HEK293 (cell line): ENCODE measurements around the gene NFIX.

ENCODE experiments used
- CTCF ChIA-PET: fragments of 350-600 bp; formaldehyde crosslinking; extraction: SDS; loops from one replicate; lab custom pipeline; 2021; ENCODE audit warnings: antibody characterized with exemption; lab: Yijun Ruan, JAX
- POLR2A ChIA-PET: fragments of 300-600 bp; formaldehyde crosslinking; extraction: SDS; loops from one replicate; lab custom pipeline; 2020; ENCODE audit warnings: antibody characterized with exemption, inconsistent platforms; lab: Yijun Ruan, JAX
- H3K27ac ChIP-seq: fragments of 200-500 bp; sonication (Bioruptor generic); 2 replicates; pipeline ENCODE4 v1.5.1; 2014; ENCODE audit warnings: low read depth, low read length, control low read depth, inconsistent platforms; ENCODE audit errors: extremely low read depth
- H3K36me3 ChIP-seq, 2 experiments: fragments of 200-500 bp in 1 of 2; sonication (Bioruptor generic) in 1 of 2; 1 replicate in 1 of 2; 2 replicates in 1 of 2; pipeline ENCODE4 v1.5.1; 2014 to 2017; ENCODE audit warnings: inconsistent platforms in 2 of 2, low read length in 2 of 2; ENCODE audit not compliant: control insufficient read depth in 2 of 2, insufficient read depth in 1 of 2
- H3K4me1 ChIP-seq: fragments of 200-500 bp; sonication (Bioruptor generic); 2 replicates; pipeline ENCODE4 v1.5.1; 2014; ENCODE audit warnings: mild to moderate bottlenecking, low read length, inconsistent platforms; ENCODE audit not compliant: control insufficient read depth, insufficient read depth
- H3K4me3 ChIP-seq: 2 replicates; pipeline ENCODE4 v1.5.1; 2011; ENCODE audit warnings: low read depth, mild to moderate bottlenecking, control low read depth, low read length, moderate library complexity
- H3K9me3 ChIP-seq: fragments of 200-500 bp; sonication (Bioruptor generic); 2 replicates; pipeline ENCODE4 v1.5.1; 2014; ENCODE audit warnings: low read depth, low read length, inconsistent platforms; ENCODE audit not compliant: control insufficient read depth, insufficient read depth
- KLF9 ChIP-seq: fragments of 450-650 bp; formaldehyde crosslinking; IDR thresholded peaks from 2 replicates; pipeline ENCODE4 v1.5.1; 2016; ENCODE audit warnings: missing biosample characterization, missing genetic modification characterization, low read depth
- OVOL3 ChIP-seq: fragments of 450-650 bp; formaldehyde crosslinking; IDR thresholded peaks from 2 replicates; pipeline ENCODE4 v1.5.1; 2016; ENCODE audit warnings: missing biosample characterization, missing genetic modification characterization
- RBAK ChIP-seq: fragments of 450-650 bp; formaldehyde crosslinking; IDR thresholded peaks from 2 replicates; pipeline ENCODE4 v1.5.1; 2016; ENCODE audit warnings: missing biosample characterization, missing genetic modification characterization
- WT1 ChIP-seq: fragments of 450-650 bp; formaldehyde crosslinking; IDR thresholded peaks from 2 replicates; pipeline ENCODE4 v1.5.1; 2016; ENCODE audit warnings: missing biosample characterization, missing genetic modification characterization
- ZNF114 ChIP-seq: fragments of 450-650 bp; formaldehyde crosslinking; IDR thresholded peaks from 2 replicates; pipeline ENCODE4 v1.5.0; 2017; ENCODE audit warnings: missing biosample characterization, missing genetic modification characterization
- ZNF155 ChIP-seq: fragments of 450-650 bp; formaldehyde crosslinking; IDR thresholded peaks from 2 replicates; pipeline ENCODE4 v1.5.1; 2016; ENCODE audit warnings: missing biosample characterization, missing genetic modification characterization
- ZNF19 ChIP-seq: fragments of 450-650 bp; formaldehyde crosslinking; IDR thresholded peaks from 2 replicates; pipeline ENCODE4; 2016; ENCODE audit warnings: missing biosample characterization, missing genetic modification characterization, low read depth
- ZNF2 ChIP-seq: fragments of 450-650 bp; formaldehyde crosslinking; IDR thresholded peaks from 2 replicates; pipeline ENCODE4 v1.5.1; 2016; ENCODE audit warnings: missing biosample characterization, missing genetic modification characterization
- ZNF202 ChIP-seq: fragments of 450-650 bp; formaldehyde crosslinking; IDR thresholded peaks from 2 replicates; pipeline ENCODE4 v1.5.1; 2016; ENCODE audit warnings: missing biosample characterization, missing genetic modification characterization, borderline replicate concordance
- ZNF211 ChIP-seq: fragments of 450-650 bp; formaldehyde crosslinking; IDR thresholded peaks from 2 replicates; pipeline ENCODE4 v1.5.1; 2016; ENCODE audit warnings: low read depth, missing biosample characterization, missing genetic modification characterization
- ZNF341 ChIP-seq: fragments of 450-650 bp; formaldehyde crosslinking; IDR thresholded peaks from 2 replicates; pipeline ENCODE4; 2016; ENCODE audit warnings: low read depth, missing biosample characterization, missing genetic modification characterization
- ZNF354C ChIP-seq: fragments of 450-650 bp; formaldehyde crosslinking; IDR thresholded peaks from 2 replicates; pipeline ENCODE4 v1.5.1; 2016; ENCODE audit warnings: missing biosample characterization, missing genetic modification characterization, low read depth, borderline replicate concordance
- ZNF366 ChIP-seq: fragments of 450-650 bp; formaldehyde crosslinking; conservative IDR thresholded peaks from 2 replicates; pipeline ENCODE4 v1.5.1; 2016; ENCODE audit warnings: missing biosample characterization, missing genetic modification characterization
- ZNF433 ChIP-seq: fragments of 450-650 bp; formaldehyde crosslinking; IDR thresholded peaks from 2 replicates; pipeline ENCODE4 v1.5.1; 2016; ENCODE audit warnings: missing biosample characterization, missing genetic modification characterization, low read depth
- ZNF596 ChIP-seq: fragments of 450-650 bp; IDR thresholded peaks from 2 replicates; pipeline ENCODE4 v1.5.0; 2018; ENCODE audit warnings: missing biosample characterization, mild to moderate bottlenecking, missing genetic modification characterization, moderate library complexity
- ZNF629 ChIP-seq: fragments of 450-650 bp; formaldehyde crosslinking; IDR thresholded peaks from 2 replicates; pipeline ENCODE4 v1.5.1; 2017; ENCODE audit warnings: missing biosample characterization, missing genetic modification characterization
- ZNF701 ChIP-seq: fragments of 450-650 bp; formaldehyde crosslinking; IDR thresholded peaks from 2 replicates; pipeline ENCODE4 v1.5.1; 2016; ENCODE audit warnings: missing biosample characterization, missing genetic modification characterization
- ZNF76 ChIP-seq: fragments of 450-650 bp; formaldehyde crosslinking; IDR thresholded peaks from 2 replicates; pipeline ENCODE4; 2016; ENCODE audit warnings: low read depth, missing biosample characterization, missing genetic modification characterization, borderline replicate concordance
- ZNF768 ChIP-seq: fragments of 450-650 bp; formaldehyde crosslinking; IDR thresholded peaks from 2 replicates; pipeline ENCODE4 v1.5.1; 2018; ENCODE audit warnings: missing biosample characterization, mild to moderate bottlenecking, missing genetic modification characterization
- ZNF776 ChIP-seq: fragments of 450-650 bp; formaldehyde crosslinking; IDR thresholded peaks from 2 replicates; pipeline ENCODE4 v1.5.0; 2017; ENCODE audit warnings: missing biosample characterization, missing genetic modification characterization, borderline replicate concordance
- ZXDB ChIP-seq: fragments of 450-650 bp; formaldehyde crosslinking; IDR thresholded peaks from 2 replicates; pipeline ENCODE4 v1.5.1; 2016; ENCODE audit warnings: missing biosample characterization, missing genetic modification characterization
- TF ChIP-seq, protein P1 (sequence below): IDR thresholded peaks from 2 replicates; pipeline ENCODE4 v1.6.1; 2011; ENCODE audit warnings: mild to moderate bottlenecking, low read depth, low read length, borderline replicate concordance
- TF ChIP-seq, protein P2 (sequence below): fragments of 450-650 bp; formaldehyde crosslinking; IDR thresholded peaks from 2 replicates; pipeline ENCODE4 v1.5.1; 2016; ENCODE audit warnings: missing biosample characterization, missing genetic modification characterization
- TF ChIP-seq, protein P3 (sequence below): fragments of 450-650 bp; formaldehyde crosslinking; IDR thresholded peaks from 2 replicates; pipeline ENCODE4 v1.5.1; 2016; ENCODE audit warnings: missing biosample characterization, missing genetic modification characterization, low read depth
- TF ChIP-seq, protein P4 (sequence below): fragments of 450-650 bp; formaldehyde crosslinking; IDR thresholded peaks from 2 replicates; pipeline ENCODE4 v1.5.1; 2016; ENCODE audit warnings: missing biosample characterization, missing genetic modification characterization
- TF ChIP-seq, protein P5 (sequence below): fragments of 450-650 bp; formaldehyde crosslinking; IDR thresholded peaks from 2 replicates; pipeline ENCODE4 v1.5.1; 2016; ENCODE audit warnings: missing biosample characterization, missing genetic modification characterization

Gene NFIX

DNA sequence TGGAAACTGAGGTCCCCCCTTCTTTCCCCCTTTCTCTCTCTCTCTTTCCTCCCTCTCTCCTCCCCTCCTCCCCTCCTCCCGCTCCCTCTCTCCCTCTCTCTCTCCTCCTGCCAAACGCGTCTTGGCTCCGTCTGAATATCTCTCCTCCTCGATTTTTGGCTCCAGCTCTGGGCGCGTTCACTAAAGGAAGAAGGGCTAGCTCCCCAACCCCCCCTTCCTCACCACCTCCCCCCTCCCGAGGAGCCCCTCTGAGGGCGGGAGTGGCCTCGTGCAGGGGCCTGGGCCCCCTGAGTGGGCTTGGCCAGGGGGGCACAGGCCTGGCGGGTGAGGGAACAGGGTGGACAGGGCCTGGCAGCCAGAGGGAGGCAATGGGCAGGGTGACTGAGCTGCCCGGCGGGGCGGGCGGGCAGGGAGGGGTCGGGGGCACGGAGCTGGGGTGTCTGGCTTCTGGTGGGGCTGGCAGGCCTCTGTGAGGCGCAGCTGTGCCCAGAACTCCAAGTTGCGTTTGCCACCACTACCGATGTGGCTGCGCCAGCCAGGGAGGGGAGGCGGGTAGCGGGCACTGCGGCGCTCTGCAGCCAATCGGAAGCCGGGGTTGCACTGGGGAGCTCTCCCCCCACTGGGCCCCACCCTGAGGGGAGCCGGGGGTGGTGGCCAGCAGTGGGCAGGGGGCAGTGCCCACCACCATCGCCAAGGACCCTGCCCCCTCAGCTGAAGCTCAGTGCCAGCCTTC, 7.1 kb downstream of the NFIX start:
- Histone ChIP-seq H3K9me3 (no peaks in the 10 kb centered on the region), H3K4me3 (no peak overlapping the region), H3K27ac (no peak overlapping the region), H3K36me3 (peaks cover 0 to 6% of the 10 kb centered on the region in 2 experiments; a peak in 1 of 3 replicates), H3K4me1 (no peaks in the 10 kb centered on the region)
- ChIA-PET POLR2A (interaction anchor here (0.6 kb wide), 1 partner anchor 85 kb away, joined by 3 read pairs; no protein-coding TSS in a partner anchor), CTCF (interaction anchor here (0.8 to 8.5 kb wide), 4 partner anchors 29 to 59 kb away, joined by 3 to 56 read pairs (median 6); no protein-coding TSS in a partner anchor)
- TF ChIP-seq ZNF202 (tag by site-specific recombination) (no peak), ZNF701 (tag by site-specific recombination) (no peak), ZNF366 (peak; percentile 72), ZNF776 (tag by site-specific recombination) (no peak)
- TF ChIP-seq, protein P1, sequence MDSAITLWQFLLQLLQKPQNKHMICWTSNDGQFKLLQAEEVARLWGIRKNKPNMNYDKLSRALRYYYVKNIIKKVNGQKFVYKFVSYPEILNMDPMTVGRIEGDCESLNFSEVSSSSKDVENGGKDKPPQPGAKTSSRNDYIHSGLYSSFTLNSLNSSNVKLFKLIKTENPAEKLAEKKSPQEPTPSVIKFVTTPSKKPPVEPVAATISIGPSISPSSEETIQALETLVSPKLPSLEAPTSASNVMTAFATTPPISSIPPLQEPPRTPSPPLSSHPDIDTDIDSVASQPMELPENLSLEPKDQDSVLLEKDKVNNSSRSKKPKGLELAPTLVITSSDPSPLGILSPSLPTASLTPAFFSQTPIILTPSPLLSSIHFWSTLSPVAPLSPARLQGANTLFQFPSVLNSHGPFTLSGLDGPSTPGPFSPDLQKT = no peak
- TF ChIP-seq, protein P2, sequence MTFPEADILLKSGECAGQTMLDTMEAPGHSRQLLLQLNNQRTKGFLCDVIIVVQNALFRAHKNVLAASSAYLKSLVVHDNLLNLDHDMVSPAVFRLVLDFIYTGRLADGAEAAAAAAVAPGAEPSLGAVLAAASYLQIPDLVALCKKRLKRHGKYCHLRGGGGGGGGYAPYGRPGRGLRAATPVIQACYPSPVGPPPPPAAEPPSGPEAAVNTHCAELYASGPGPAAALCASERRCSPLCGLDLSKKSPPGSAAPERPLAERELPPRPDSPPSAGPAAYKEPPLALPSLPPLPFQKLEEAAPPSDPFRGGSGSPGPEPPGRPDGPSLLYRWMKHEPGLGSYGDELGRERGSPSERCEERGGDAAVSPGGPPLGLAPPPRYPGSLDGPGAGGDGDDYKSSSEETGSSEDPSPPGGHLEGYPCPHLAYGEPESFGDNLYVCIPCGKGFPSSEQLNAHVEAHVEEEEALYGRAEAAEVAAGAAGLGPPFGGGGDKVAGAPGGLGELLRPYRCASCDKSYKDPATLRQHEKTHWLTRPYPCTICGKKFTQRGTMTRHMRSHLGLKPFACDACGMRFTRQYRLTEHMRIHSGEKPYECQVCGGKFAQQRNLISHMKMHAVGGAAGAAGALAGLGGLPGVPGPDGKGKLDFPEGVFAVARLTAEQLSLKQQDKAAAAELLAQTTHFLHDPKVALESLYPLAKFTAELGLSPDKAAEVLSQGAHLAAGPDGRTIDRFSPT (tag by site-specific recombination) = peak; percentile 48; the same call in 1 of the 2 replicates

DNA sequence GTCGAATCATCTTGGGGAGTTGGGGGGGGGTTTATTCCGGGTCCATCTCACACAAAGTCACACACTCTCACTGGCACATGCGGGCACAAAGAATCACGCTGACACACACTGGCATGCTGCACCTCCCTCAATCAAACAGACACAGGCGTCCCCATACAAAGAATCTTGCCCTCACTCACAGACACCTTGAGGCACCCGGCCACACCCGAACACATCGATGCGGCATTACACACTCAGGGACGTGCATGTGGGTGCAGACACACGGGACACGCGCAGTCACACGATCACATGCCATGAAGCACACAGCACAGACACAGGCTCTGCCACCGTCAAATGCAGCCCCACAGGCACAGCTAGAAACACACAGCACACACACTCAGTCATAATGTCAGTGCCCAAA, 7.8 kb downstream of the NFIX start:
- H3K36me3 ChIP-seq = peaks cover 0 to 6% of the 10 kb centered on the region in 2 experiments; a peak in 1 of 3 replicates
- no peaks in the 10 kb centered on the region for H3K9me3 ChIP-seq
- CTCF ChIA-PET = interaction anchor here (0.8 to 8.5 kb wide), 3 partner anchors 29 to 58 kb away, joined by 5 to 56 read pairs (median 6); no protein-coding TSS in a partner anchor
- no peak for TF ChIP-seq ZNF19 (tag by site-specific recombination)
- TF ChIP-seq ZNF768 (tag by site-specific recombination) = no peak
- TF ChIP-seq ZNF629 (tag by site-specific recombination) = no peak
- no peak for TF ChIP-seq OVOL3 (tag by site-specific recombination)
- TF ChIP-seq RBAK (tag by site-specific recombination) = no peak
- no peak for TF ChIP-seq WT1 (tag by site-specific recombination)
- TF ChIP-seq ZNF114 (tag by site-specific recombination) = no peak
- TF ChIP-seq, protein P3, sequence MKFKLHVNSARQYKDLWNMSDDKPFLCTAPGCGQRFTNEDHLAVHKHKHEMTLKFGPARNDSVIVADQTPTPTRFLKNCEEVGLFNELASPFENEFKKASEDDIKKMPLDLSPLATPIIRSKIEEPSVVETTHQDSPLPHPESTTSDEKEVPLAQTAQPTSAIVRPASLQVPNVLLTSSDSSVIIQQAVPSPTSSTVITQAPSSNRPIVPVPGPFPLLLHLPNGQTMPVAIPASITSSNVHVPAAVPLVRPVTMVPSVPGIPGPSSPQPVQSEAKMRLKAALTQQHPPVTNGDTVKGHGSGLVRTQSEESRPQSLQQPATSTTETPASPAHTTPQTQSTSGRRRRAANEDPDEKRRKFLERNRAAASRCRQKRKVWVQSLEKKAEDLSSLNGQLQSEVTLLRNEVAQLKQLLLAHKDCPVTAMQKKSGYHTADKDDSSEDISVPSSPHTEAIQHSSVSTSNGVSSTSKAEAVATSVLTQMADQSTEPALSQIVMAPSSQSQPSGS = no peak
- TF ChIP-seq ZNF341 (tag by site-specific recombination) = no peak
- no peak for TF ChIP-seq ZNF433 (tag by site-specific recombination)
- no peak for TF ChIP-seq ZXDB (tag by site-specific recombination)
- TF ChIP-seq, protein P4, sequence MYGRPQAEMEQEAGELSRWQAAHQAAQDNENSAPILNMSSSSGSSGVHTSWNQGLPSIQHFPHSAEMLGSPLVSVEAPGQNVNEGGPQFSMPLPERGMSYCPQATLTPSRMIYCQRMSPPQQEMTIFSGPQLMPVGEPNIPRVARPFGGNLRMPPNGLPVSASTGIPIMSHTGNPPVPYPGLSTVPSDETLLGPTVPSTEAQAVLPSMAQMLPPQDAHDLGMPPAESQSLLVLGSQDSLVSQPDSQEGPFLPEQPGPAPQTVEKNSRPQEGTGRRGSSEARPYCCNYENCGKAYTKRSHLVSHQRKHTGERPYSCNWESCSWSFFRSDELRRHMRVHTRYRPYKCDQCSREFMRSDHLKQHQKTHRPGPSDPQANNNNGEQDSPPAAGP (tag by site-specific recombination) = no peak
- TF ChIP-seq ZNF596 (tag by site-specific recombination) = no peak
- TF ChIP-seq, protein P5, sequence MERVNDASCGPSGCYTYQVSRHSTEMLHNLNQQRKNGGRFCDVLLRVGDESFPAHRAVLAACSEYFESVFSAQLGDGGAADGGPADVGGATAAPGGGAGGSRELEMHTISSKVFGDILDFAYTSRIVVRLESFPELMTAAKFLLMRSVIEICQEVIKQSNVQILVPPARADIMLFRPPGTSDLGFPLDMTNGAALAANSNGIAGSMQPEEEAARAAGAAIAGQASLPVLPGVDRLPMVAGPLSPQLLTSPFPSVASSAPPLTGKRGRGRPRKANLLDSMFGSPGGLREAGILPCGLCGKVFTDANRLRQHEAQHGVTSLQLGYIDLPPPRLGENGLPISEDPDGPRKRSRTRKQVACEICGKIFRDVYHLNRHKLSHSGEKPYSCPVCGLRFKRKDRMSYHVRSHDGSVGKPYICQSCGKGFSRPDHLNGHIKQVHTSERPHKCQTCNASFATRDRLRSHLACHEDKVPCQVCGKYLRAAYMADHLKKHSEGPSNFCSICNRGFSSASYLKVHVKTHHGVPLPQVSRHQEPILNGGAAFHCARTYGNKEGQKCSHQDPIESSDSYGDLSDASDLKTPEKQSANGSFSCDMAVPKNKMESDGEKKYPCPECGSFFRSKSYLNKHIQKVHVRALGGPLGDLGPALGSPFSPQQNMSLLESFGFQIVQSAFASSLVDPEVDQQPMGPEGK = no peak
- TF ChIP-seq ZNF76 (tag by site-specific recombination) = no peak
- no peak for TF ChIP-seq KLF9
- no peak for TF ChIP-seq ZNF354C (tag by site-specific recombination)
- no peak for TF ChIP-seq ZNF155
- TF ChIP-seq ZNF211 = no peak
- TF ChIP-seq ZNF2 (tag by site-specific recombination) = no peak
- H3K27ac ChIP-seq = no peak overlapping the region
- no peak overlapping the region for H3K4me3 ChIP-seq
- POLR2A ChIA-PET = interaction anchor here (0.6 kb wide), 1 partner anchor 85 kb away, joined by 3 read pairs; no protein-coding TSS in a partner anchor
- no peaks in the 10 kb centered on the region for H3K4me1 ChIP-seq
